Activated CD4-positive, alpha-beta memory T cell treated with anti-CD3 and anti-CD28 coated beads, Interleukin-2, amount 10 ng/mL, durations not matched to agents 7 days and 5 days (primary cell): ENCODE data around the gene C6orf141. TPM values are rescaled to one million over a fixed set of nuclear protein-coding genes. Genes with fewer than 3 reads are reported as not detected.
A peak's percentile ranks its signal among the peaks of the same experiment; 100 is the strongest.

ENCODE experiments used
- CTCF ChIA-PET: fragments of 350-600 bp; sonication (Branson Sonifier 250); formaldehyde crosslinking; loops from one replicate; lab custom pipeline; 2021; ENCODE audit warnings: antibody characterized with exemption, inconsistent platforms; lab: Charles Lee
- POLR2A ChIA-PET: fragments of 350-600 bp; sonication (Branson Sonifier 250); formaldehyde crosslinking; loops from one replicate; lab custom pipeline; 2021; ENCODE audit warnings: antibody characterized with exemption; lab: Charles Lee
- DNase-seq: peaks from one replicate; pipeline ENCODE4 v3.0.0-alpha.2; 2020
- H3K27ac Mint-ChIP-seq: one replicate; pipeline ENCODE4 v1.8.0; 2021; ENCODE audit warnings: mild to moderate bottlenecking, mixed read lengths
- H3K27me3 Mint-ChIP-seq: one replicate; pipeline ENCODE4 v1.8.0; 2021; ENCODE audit warnings: mixed read lengths
- H3K36me3 Mint-ChIP-seq: one replicate; pipeline ENCODE4 v1.8.0; 2021; ENCODE audit warnings: low read depth, mixed read lengths
- H3K4me1 Mint-ChIP-seq: one replicate; pipeline ENCODE4 v1.8.0; 2021; ENCODE audit warnings: mixed read lengths
- H3K4me3 Mint-ChIP-seq: one replicate; pipeline ENCODE4 v1.8.0; 2021; ENCODE audit warnings: mild to moderate bottlenecking, mixed read lengths
- H3K9me3 Mint-ChIP-seq: one replicate; pipeline ENCODE4 v1.8.0; 2021; ENCODE audit warnings: mixed read lengths
- total RNA-seq, 2 experiments: library from RNA; stranded (reverse); gene quantifications; one replicate each; pipeline ENCODE4 v1.2.3, GENCODE V29; 2021

Gene C6orf141
- under 1 TPM in 1 of 2 experiments, not detected in 1; 0.48 TPM for total RNA-seq

DNA sequence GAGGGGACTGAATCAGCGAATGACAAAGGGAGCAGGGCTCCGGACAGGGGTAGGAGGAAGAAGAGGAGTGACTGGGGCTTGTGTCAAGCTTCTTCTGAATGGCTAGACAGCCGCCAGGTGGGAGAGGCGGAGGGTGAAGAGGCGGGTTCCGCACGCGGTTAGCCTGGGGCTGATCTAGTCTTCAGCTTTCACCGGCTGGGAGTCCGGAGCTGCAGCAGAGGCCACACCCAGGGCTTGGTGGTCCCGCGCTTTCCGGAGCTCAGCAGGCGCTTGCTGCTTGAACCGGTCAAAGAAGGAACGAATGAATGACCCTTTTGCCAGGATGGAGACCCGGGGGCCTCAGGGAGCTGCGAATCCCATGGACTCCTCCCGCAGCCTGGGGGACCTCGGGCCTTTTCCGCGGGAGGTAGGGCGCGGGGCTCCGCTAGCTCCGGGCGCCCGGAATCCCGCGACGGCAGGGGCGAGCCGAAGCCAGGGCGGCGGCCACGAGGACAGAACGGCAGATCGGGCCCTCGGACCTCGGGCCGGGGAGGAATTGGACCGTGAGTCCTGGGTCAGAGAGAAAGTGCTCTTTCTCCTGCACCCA, at the start of gene C6orf141:
C6orf141 (plus strand) TSS at position 177 of the 586 bp plus-strand sequence; CDS start at position 302, 125 bp downstream.
- peaks cover 17% of the 10 kb centered on the region for H3K4me1 Mint-ChIP-seq
- POLR2A ChIA-PET = interaction anchor here (0.7 to 1.0 kb wide), 2 partner anchors 18 to 86 kb away, joined by 3 read pairs; no protein-coding TSS in a partner anchor
- H3K4me3 Mint-ChIP-seq = peak within 1 kb of the TSS; percentile 58
- H3K9me3 Mint-ChIP-seq = no peaks in the 10 kb centered on the region
- DNase-seq = peak; percentile 39
- H3K36me3 Mint-ChIP-seq = no peaks in the 10 kb centered on the region
- peaks cover 39% of the 10 kb centered on the region for H3K27me3 Mint-ChIP-seq
- CTCF ChIA-PET = interaction anchor here (0.8 to 2.5 kb wide), 2 partner anchors 17 to 19 kb away, joined by 5 to 18 read pairs; no protein-coding TSS in a partner anchor
- no peak within 1 kb of the TSS for H3K27ac Mint-ChIP-seq

- no peak overlapping the region for H3K27ac Mint-ChIP-seq
- ChIA-PET POLR2A (no interaction called here), CTCF (no interaction called here)
- H3K4me3 Mint-ChIP-seq = no peak overlapping the region
- no peaks in the 10 kb centered on the region for H3K36me3 Mint-ChIP-seq
- DNase-seq = no peak
- no peaks in the 10 kb centered on the region for H3K9me3 Mint-ChIP-seq
- H3K27me3 Mint-ChIP-seq = peaks cover 10% of the 10 kb centered on the region
- H3K4me1 Mint-ChIP-seq = no peaks in the 10 kb centered on the region
Observed at GRCh38 chr6:49504666-49505065, 45.8 kb upstream of the C6orf141 start.

GRCh38 chr6:49506569-49507111, 43.8 kb upstream of the C6orf141 start:
- H3K27me3 Mint-ChIP-seq = peaks cover 15% of the 10 kb centered on the region
- no peaks in the 10 kb centered on the region for H3K36me3 Mint-ChIP-seq
- ChIA-PET POLR2A (no interaction called here), CTCF (no interaction called here)
- H3K4me3 Mint-ChIP-seq = no peak overlapping the region
- DNase-seq = no peak
- H3K27ac Mint-ChIP-seq = no peak overlapping the region
- no peaks in the 10 kb centered on the region for H3K9me3 Mint-ChIP-seq
- no peaks in the 10 kb centered on the region for H3K4me1 Mint-ChIP-seq

GRCh38 chr6:49509342-49509741, 41.1 kb upstream of the C6orf141 start:
- Mint-ChIP-seq H3K27ac (no peak overlapping the region), H3K4me1 (no peaks in the 10 kb centered on the region), H3K4me3 (no peak overlapping the region), H3K27me3 (peaks cover 19% of the 10 kb centered on the region), H3K9me3 (no peaks in the 10 kb centered on the region), H3K36me3 (no peaks in the 10 kb centered on the region)
- ChIA-PET CTCF (no interaction called here), POLR2A (no interaction called here)
- DNase-seq = no peak

GRCh38 chr6:49513153-49513989, 37.1 kb upstream of the C6orf141 start:
- ChIA-PET POLR2A (no interaction called here), CTCF (interaction anchor here (0.6 kb wide), 1 partner anchor 470 kb away, joined by 3 read pairs; no protein-coding TSS in a partner anchor)
- DNase-seq = no peak
- Mint-ChIP-seq H3K4me1 (no peaks in the 10 kb centered on the region), H3K27me3 (peaks cover 16% of the 10 kb centered on the region), H3K27ac (no peak overlapping the region), H3K4me3 (no peak overlapping the region), H3K9me3 (no peaks in the 10 kb centered on the region), H3K36me3 (no peaks in the 10 kb centered on the region)

GRCh38 chr6:49514571-49515484, 35.6 kb upstream of the C6orf141 start:
- no peak overlapping the region for H3K4me3 Mint-ChIP-seq
- no peaks in the 10 kb centered on the region for H3K4me1 Mint-ChIP-seq
- H3K36me3 Mint-ChIP-seq = no peaks in the 10 kb centered on the region
- H3K27ac Mint-ChIP-seq = no peak overlapping the region
- H3K9me3 Mint-ChIP-seq = no peaks in the 10 kb centered on the region
- H3K27me3 Mint-ChIP-seq = peaks cover 13% of the 10 kb centered on the region
- ChIA-PET POLR2A (no interaction called here), CTCF (interaction anchor here (1.5 kb wide), 1 partner anchor 17 kb away, joined by 6 read pairs; no protein-coding TSS in a partner anchor)
- DNase-seq = no peak

DNA sequence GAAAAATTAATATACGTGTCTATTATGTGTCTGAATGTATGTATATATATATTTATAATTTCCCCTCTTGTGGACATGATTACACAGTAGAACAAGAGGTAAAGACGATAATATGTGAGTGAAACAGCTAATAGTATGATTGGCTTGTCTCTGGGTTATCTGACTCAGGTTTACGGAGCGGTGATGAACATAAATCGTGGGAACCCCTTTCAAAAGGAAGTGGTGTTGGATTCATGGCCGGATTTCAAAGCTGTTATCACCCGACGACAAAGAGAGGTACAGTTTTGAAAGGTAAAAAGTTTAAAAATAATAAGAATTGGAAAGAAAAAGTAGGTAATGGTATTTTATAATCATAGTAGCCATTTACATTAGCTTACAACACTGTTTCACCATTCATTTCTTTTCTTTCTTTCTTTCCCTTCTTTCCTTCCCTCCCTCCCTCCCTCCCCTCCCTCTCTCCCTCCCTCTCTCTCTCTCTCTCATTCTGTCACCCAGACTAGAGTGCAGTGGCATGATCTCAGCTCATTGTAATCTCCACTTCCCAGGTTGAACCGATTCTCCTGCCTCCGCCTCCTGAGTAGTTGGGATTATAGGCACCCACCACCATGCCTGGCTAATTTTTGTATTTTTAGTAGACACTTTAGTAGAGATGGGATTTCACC, 34.9 kb upstream of the C6orf141 start:
- no peaks in the 10 kb centered on the region for H3K36me3 Mint-ChIP-seq
- H3K4me1 Mint-ChIP-seq = no peaks in the 10 kb centered on the region

GRCh38 chr6:49516147-49516505, 34.3 kb upstream of the C6orf141 start:
- CTCF ChIA-PET = no interaction called here
- Mint-ChIP-seq H3K27ac (no peak overlapping the region), H3K27me3 (peaks cover 13% of the 10 kb centered on the region), H3K4me3 (no peak overlapping the region), H3K4me1 (no peaks in the 10 kb centered on the region), H3K36me3 (no peaks in the 10 kb centered on the region), H3K9me3 (no peaks in the 10 kb centered on the region)
- POLR2A ChIA-PET = no interaction called here
- DNase-seq = no peak

More for the DNA sequence above, 34.9 kb upstream of the C6orf141 start:
- no peaks in the 10 kb centered on the region for H3K9me3 Mint-ChIP-seq
- CTCF ChIA-PET = interaction anchor here (1.5 kb wide), 1 partner anchor 16 kb away, joined by 6 read pairs; no protein-coding TSS in a partner anchor
- peaks cover 15% of the 10 kb centered on the region for H3K27me3 Mint-ChIP-seq
- DNase-seq = no peak
- no peak overlapping the region for H3K4me3 Mint-ChIP-seq
- H3K27ac Mint-ChIP-seq = no peak overlapping the region
- POLR2A ChIA-PET = no interaction called here

DNA sequence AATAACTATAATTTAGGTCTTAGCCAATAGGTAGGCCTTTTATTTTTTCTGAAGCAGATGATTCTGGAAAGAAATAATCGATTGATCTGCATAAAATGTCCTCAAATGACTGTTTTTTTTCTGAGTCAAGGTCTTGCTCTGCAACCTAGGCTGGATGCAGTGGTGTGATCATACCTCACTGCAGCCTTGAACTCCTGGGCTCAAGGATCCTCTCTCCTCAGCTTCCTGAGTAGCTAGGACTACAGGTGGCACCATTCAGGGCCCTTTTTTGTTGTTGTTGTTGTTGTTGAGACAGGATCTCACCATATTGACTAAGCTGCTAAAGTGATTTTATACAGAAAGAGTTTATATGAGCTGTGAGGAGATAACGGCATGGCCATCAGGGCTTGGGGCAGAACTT, 32.5 kb upstream of the C6orf141 start:
- Mint-ChIP-seq H3K4me1 (no peaks in the 10 kb centered on the region), H3K27me3 (peaks cover 9% of the 10 kb centered on the region), H3K27ac (no peak overlapping the region), H3K4me3 (no peak overlapping the region), H3K36me3 (no peaks in the 10 kb centered on the region), H3K9me3 (no peaks in the 10 kb centered on the region)
- ChIA-PET POLR2A (no interaction called here), CTCF (interaction anchor here (1.4 kb wide), 1 partner anchor 10 kb away, joined by 3 read pairs; no protein-coding TSS in a partner anchor)
- no peak for DNase-seq

- CTCF ChIA-PET = no interaction called here
- Mint-ChIP-seq H3K36me3 (no peaks in the 10 kb centered on the region), H3K27ac (no peak overlapping the region), H3K4me1 (no peaks in the 10 kb centered on the region), H3K9me3 (no peaks in the 10 kb centered on the region), H3K27me3 (peaks cover 2% of the 10 kb centered on the region), H3K4me3 (no peak overlapping the region)
- POLR2A ChIA-PET = no interaction called here
- DNase-seq = no peak
Observed at GRCh38 chr6:49519660-49520059, 30.8 kb upstream of the C6orf141 start.

GRCh38 chr6:49522710-49523593, 27.5 kb upstream of the C6orf141 start:
- Mint-ChIP-seq H3K27me3 (peaks cover 2% of the 10 kb centered on the region), H3K36me3 (no peaks in the 10 kb centered on the region), H3K4me3 (no peak overlapping the region), H3K9me3 (no peaks in the 10 kb centered on the region), H3K4me1 (no peaks in the 10 kb centered on the region), H3K27ac (no peak overlapping the region)
- ChIA-PET CTCF (no interaction called here), POLR2A (no interaction called here)
- DNase-seq = no peak
